OCI-LY3 (cell line): ENCODE results near the gene HSPD1.

ENCODE experiments used
- CTCF ChIP-seq: fragments of 200-600, 300-600 bp; sonication (generic); IDR thresholded peaks from 2 replicates; pipeline ENCODE4 v1.5.1; 2014; ENCODE audit warnings: antibody characterized with exemption, low read length, low read depth
- EZH2phosphoT487 ChIP-seq: fragments of 200-600 bp; shearing (Covaris generic); IDR thresholded peaks from 2 replicates; pipeline ENCODE4 v1.6.1; 2018; ENCODE audit warnings: antibody characterized with exemption, mixed run types, low read depth

GRCh38 chr2:197450465-197450864 is 49.2 kb downstream of the HSPD1 start:
- TF ChIP-seq CTCF = no peak
- TF ChIP-seq EZH2phosphoT487 = no peak
